Skin of body (tissue), 2 donors: ENCODE results near the gene FBN2. TPM values are rescaled to one million over a fixed set of nuclear protein-coding genes. Genes with fewer than 3 reads are reported as not detected.
"Not testable (repeated sequence)": the region's sequence is repeated elsewhere in the genome, so short reads cannot be mapped to it uniquely, and the experiment has no call there.

Experiments used
- DNase-seq: peaks from one replicate; lab custom pipeline; 2025; lab: John Stamatoyannopoulos, UW
- total RNA-seq: library from RNA; depleted of rRNA; stranded (reverse); fragments of >200 nt; gene quantifications from one replicate; pipeline ENCODE4 v1.2.3, GENCODE V29; 2014

Gene FBN2
- total RNA-seq, 1 donor from 2014 or later = 88.3 TPM

DNA sequence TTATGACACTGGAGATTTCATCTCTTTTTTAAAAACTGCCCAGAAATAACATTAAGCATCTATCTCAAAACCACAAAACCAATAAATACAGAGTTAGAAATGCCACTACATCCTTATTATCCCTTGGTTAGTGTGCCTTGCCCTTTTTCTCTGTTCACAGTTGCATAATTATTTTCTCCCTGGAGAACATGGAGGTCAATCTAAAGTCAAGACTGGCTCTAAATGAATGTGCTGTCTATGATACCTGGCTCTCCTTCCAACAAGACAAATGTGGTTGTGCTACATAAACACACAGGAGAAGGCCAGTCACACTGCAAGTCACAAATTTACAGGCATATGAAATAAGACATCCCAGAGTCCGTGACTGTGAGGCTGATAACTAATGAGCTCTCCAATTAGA, 2.8 kb downstream of the FBN2 start:
- no peak for DNase-seq

- DNase-seq = peak; percentile 52
These were observed 3.3 kb downstream of the FBN2 start for GRCh38 chr5:128534726-128535125.

- DNase-seq = no peak
These were observed 5.3 kb downstream of the FBN2 start for GRCh38 chr5:128532776-128533175.

GRCh38 chr5:128532127-128532526, 5.9 kb downstream of the FBN2 start:
- no peak for DNase-seq

- DNase-seq = no peak
These were observed 9.3 kb downstream of the FBN2 start for GRCh38 chr5:128528637-128529255.

GRCh38 chr5:128528126-128528525, 9.9 kb downstream of the FBN2 start:
- no peak for DNase-seq

GRCh38 chr5:128527077-128527476, 11.0 kb downstream of the FBN2 start:
- no peak for DNase-seq

DNA sequence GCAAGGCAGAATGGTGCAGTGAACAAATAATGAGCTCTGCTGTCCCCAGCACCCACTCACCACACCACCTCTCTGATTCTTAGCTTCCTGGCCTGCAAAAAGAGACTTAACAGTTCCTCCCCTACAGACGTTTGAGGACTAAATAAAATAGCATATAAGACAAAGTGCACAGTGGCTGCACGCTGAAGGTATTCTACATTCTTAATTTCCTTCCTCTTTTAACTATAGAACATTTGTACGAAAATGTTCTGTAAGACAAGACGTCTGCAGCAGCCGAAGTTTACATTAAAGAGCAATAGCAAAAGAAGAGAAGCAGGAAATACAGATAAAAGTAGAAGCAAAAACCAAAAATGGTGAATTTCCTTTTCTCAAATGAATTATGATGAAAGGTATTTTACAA, 15.7 kb downstream of the FBN2 start:
- DNase-seq = no peak

GRCh38 chr5:128519827-128520226, 18.2 kb downstream of the FBN2 start:
- no peak for DNase-seq

GRCh38 chr5:128516978-128517377, 21.1 kb downstream of the FBN2 start:
- no peak for DNase-seq

DNA sequence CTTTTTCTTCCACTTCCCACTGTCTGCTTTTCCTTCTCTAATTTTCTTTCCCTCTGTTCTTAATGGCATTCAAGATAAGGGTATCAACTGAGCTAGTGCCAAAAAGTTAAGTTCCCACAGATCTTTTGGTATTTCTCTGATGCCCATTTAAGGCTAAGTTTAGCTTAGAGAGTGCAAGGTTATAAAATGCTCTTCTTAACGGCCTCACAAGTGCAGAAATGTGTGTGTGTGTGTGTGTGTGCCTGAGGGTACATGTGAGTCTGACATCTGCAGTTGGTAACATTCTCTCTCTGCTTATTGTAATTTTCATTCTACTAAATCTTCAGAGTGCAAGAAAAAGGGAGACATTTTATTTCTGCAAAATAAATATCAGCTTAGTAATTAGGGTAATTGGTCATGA, 24.2 kb downstream of the FBN2 start:
- DNase-seq = no peak

GRCh38 chr5:128512894-128513293, 25.2 kb downstream of the FBN2 start:
- no peak for DNase-seq

GRCh38 chr5:128506643-128507042, 31.4 kb downstream of the FBN2 start:
- no peak for DNase-seq

GRCh38 chr5:128503727-128504126, 34.3 kb downstream of the FBN2 start:
- not testable (repeated sequence) for DNase-seq

DNA sequence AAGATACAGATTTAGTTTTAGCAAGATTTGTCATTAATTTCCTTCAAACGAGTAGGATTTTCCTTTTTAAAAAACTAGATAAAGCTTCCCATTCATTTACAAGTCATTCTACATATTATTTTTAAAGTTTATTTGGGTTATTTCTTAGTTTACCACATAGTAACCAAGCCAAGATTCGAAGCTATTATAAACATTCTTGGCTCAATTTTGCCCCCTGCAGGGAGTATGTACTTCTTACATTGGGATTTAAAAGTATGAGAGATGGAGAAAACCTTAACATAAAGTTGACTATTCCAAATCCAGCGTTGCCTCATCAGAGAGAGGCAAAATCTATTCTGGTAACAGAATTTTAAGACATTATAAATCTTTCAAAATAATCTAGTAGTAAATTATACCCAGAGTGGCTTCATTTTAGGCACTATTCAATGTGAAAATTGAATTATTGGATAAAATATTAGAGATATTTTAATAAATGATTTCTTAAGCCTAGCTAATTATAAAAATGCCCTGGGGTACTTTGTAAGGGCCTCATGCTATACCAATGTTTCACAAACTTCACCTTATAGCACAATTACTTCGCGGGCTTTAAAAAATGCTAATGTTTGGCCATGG, 39.1 kb downstream of the FBN2 start:
- DNase-seq = peak; percentile 51

- DNase-seq = no peak
These were observed 43.5 kb downstream of the FBN2 start for GRCh38 chr5:128494516-128494915.

DNA sequence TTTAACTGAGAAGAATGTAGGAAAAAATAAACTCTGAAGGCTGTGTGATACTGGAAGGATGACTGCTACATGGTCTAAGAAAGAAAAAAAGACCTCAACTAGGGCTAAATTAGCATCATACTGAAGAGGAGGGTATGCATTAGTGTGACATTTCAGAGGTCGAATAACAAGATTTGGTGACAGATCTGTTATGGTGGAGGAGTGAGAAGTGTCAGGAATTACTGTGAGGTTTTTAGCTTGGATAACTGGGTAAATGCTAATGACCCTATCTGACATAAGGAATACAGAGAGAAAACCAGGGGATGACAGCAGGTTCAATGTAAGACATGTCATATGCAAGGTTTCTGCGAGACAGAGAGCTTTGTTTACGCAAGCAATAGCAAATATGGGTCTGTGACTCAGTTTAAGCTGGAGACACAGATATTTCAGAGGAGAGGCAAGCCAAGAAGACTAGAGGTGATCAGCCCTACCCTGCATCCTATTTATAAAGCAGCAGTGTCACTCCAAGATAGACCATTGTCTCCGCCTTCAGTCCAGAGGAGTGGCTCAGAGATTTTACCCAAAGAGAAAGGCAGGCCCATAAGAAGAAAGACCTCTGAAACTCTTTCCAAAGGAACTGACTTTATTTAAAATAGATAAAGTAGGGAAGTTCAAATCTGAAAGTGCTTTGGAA, 44.3 kb downstream of the FBN2 start:
- no peak for DNase-seq

DNA sequence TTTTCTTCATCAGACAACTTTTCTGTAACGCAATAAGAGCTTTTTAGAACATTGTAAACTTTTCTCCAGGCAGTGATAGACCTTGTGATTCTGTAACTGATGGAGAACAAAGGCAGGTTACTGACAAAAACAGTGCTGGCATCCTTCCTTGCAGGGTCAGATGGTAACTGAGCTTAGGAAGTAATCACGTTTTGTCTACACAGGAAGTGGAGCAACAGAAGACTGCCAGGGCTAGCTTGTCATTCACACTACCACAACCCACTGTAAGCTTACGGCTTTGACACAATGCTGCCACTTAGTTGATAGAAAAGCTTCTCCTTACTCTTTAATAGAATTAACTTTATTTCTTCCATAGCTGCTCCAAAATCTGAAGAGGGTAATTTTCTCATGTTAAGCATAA, 46.8 kb downstream of the FBN2 start:
- DNase-seq = no peak

DNA sequence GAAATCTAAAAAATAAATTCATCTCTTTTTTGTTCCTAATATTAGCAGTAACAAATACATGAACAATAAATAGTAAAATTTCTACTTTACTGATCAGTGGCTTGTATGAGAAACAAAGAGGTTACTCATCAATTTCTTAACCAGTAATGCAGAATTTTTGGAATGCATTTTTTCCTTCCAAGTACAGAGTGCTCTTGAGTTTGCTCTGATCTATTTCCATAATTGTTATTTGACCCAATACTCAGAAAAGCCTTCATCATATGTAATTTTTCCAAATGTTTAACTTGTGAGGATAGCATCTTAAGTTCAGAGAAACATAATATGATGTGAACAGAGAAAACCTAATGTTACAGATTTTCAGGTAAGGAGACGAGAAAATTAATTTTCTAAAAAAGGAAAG, 47.3 kb downstream of the FBN2 start:
- DNase-seq = no peak

DNA sequence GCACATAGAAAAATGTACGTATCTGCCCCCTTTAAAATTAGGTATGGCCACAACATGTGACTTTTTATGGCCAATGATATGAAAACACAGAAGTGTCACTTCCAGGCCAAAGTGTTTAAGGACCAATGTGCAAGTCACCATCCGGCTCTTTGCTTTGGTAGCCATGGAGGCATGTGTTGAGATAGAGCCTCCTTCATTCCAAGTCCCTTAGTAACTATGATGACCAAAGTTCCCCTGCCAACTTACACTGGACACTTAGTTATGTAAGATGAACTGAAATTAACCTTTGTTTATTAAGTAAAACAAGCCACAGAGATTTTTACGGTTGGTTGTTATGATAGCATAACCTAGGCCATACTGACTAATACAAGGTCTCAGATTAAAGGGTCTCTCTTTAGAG, 51.0 kb downstream of the FBN2 start:
- no peak for DNase-seq

- DNase-seq = peak; percentile 55
These were observed 54.3 kb downstream of the FBN2 start for GRCh38 chr5:128483738-128484137.

DNA sequence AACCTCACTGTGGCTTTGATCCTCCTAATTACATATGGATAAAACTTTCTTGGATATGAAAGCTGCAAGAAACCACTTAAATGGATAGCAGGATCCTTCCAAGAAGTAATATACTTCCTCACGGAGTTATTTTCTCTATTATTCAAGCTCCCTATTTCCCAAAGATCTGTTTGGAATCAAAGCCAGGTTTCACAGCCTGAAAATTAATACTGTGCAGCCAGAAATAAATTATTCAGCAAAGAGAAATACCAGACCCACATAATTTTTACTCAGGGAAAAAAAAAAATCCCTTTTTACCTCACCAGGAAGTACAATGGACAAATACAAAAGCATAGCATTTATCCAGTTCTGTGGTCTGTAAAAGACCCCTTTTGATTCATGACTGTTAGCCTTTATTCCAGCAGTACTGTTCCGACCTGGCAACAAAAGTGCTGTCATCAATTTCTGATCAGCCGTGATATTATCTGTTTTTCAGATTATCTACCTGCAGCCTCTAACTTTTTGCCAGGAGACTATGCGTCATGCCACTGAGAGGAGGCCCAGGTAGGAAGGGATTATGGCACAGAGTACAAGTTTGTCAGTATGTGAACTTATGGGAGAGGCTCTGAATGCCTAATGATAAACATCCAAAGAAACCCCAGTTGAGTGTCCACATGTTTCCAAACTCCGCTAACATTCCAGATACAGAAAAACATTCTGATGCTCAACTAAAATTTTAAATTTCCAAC, 57.0 kb downstream of the FBN2 start:
- DNase-seq = peak; percentile 69
